ENCODE data around the gene INAFM2.

The INAFM2 gene

DNA sequence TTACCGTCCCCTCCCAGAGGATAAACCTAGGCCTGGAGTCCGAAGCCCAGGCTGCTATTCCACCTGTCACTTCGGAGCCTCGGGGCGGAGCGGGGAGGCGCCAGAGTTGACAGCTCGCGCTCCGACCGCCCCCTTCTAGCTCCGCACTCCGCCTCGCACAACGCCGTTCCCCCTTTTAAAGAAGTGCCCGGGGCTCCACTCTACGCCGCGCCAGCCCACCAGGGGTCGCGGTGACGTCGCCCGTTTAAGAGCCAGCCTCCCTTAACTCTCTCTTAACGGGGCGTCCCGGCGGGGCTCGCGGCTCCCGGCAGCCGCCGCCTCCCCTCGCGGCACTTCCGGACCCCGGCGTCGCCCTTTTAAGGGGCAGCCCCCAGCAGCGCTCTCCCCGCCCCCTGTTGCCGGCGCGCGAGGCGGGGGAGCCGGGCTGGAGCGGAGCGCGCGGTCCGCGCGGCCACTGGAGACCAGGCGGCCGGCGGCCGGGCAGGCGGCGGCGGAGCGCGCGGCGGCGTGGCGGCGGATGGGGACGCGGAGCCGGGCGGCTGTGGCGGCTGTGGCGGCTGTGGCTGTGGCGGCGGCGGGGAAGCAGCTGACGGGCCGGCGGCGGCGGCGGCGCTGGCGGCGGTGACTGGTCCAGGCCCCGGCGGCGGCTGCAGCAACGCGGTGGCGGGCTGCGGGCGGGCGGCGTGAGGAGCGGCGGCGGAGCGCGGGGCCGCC lies at the start of gene INAFM2:
TSS of gene INAFM2 (plus strand) at position 454 of the 714 bp plus-strand sequence. CDS start 364 bp downstream, outside the sequence.
- DNase-seq (ENCODE audit: low read depth in 2 of 3, low spot score in 2 of 3) = peak; percentile 63 to 83 (median 70)

DNA sequence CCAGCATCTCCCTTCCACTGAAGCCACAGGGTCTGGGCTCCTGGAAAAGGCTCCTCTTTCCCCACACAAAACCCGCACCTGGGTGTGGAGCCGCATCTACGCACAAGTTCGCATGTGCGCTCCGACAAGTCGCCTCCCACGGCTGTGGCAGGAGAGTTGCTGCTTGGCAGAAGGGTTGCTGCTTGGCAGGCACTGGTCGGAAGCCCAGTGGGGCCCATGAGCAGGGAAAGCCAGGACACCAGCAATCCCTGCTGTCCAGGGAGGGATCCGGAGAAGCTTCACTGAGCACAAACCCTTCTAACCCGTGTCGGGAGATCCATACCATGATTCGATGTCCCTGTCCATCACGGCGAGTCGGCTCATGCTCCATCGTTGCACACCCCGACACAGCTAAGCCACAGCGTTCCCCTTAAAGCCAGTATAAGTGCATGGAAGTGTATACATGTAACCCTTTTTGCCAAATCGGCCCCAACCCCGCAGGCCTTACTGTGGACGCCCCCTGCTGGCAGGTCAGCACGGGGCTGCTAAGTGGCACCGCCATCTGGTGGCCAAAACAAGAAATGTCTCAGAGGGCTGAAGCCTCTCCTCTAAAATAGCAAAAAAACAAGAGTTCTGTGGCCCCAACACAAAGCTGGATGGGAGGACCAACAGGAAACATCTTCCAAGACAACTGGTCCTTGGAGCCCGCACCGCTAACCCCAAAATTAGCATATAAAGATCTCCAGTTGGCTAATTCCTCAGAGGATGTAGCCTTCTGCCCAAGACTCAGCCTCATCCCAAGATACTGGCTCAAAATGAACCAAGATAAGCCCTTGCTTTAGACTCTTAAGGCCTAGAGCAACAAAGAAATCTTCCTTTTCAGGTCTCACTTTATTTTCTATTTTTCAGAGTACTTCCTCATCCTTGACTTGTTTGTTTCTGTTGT lies 48.9 kb upstream of the INAFM2 start:
- peak; percentile 68 to 90 (median 89) for DNase-seq (ENCODE audit: low read depth in 2 of 3, low spot score in 2 of 3)

DNA sequence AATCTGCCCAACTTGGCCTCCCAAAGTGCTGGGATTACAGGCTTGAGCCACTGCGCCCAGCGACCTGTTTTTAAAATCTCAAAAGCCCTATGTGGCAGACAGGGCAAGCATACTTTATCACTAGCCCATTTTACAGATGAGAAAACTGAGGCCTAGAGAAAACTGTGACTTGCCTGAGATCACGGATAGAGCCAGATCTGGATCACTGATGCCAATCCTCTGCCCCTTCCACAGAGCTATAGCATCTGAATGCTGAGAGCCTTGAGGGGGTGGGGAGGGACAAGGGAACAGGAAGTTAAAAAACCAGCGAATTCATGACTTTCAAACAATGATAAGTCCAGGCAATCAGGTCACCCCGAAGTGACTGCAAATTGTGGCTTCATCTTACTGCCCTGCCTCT lies 48.0 kb upstream of the INAFM2 start:
- no peak for DNase-seq (ENCODE audit: low read depth in 2 of 3, low spot score in 2 of 3)

DNA sequence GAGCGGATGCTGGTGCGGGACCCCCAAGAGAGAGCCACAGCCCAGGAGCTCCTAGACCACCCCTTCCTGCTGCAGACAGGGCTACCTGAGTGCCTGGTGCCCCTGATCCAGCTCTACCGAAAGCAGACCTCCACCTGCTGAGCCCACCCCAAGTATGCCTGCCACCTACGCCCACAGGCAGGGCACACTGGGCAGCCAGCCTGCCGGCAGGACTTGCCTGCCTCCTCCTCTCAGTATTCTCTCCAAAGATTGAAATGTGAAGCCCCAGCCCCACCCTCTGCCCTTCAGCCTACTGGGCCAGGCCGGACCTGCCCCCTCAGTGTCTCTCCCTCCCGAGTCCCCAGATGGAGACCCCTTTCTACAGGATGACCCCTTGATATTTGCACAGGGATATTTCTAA lies 47.5 kb upstream of the INAFM2 start:
- no peak for DNase-seq (ENCODE audit: low read depth in 2 of 3, low spot score in 2 of 3)

DNA sequence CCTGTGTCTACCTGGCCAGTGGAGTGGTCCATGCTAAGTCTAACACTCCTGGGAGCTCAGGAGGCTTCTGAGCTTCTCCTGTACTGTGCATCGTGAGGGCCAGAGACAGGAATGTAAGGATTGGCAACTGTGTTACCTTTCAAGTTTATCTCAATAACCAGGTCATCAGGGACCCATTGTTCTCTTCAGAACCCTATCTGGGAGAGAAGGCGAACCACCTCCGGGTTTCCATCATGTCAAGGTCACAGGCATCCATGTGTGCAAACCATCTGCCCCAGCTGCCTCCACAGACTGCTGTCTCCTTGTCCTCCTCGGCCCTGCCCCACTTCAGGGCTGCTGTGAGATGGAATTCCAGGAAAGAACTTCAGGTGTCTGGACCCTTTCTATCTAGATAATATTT lies 46.6 kb upstream of the INAFM2 start:
- no peak for DNase-seq (ENCODE audit: low read depth in 2 of 3, low spot score in 2 of 3)

GRCh38 chr15:40277471-40277870 lies 46.0 kb upstream of the INAFM2 start:
- DNase-seq (ENCODE audit: low read depth in 2 of 3, low spot score in 2 of 3) = no peak

- no peak for DNase-seq (ENCODE audit: low read depth in 2 of 3, low spot score in 2 of 3)
Measured at GRCh38 chr15:40278026-40278425, 45.5 kb upstream of the INAFM2 start.

DNA sequence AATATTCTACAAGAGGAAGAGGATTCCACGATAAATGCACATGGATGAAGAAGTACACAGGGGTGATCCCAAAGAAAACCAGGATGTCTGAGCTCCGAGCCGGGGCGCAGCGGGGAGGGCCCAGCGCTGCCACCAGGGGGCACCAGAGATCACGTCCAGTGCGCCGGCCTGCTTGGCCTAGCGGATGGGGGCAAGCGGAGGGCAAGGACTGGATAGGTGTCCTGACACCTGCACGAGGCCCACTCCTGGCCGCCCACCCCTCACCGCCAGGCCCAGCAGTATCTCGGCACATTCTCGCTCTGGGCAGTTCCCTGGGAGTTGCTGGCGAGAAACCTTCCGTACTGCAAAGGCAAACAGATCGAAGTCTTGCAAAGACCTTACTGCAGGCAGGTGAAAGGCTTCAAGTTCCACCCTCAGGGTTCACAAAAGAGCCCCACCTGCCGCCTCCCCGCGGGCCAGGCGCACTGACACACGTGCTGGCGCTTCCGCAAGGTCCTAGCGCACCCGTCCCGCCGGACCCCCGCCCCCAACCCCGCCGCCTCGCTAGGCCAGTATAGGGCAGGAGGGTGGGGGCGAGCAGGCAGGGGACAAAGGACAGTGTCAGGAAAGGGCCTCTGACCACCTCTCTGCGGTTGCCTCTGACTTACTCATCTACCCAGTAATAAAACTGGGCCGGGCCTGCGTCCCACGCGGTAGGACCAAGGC lies 43.9 kb upstream of the INAFM2 start:
- DNase-seq (ENCODE audit: low read depth in 2 of 3, low spot score in 2 of 3) = peak; percentile 43 to 72 (median 69)

- DNase-seq (ENCODE audit: low read depth in 2 of 3, low spot score in 2 of 3) = no peak
Measured at GRCh38 chr15:40280260-40281056, 43.0 kb upstream of the INAFM2 start.

GRCh38 chr15:40281057-40281800 lies 42.3 kb upstream of the INAFM2 start:
- no peak for DNase-seq (ENCODE audit: low read depth in 2 of 3, low spot score in 2 of 3)

GRCh38 chr15:40281801-40282146 lies 41.7 kb upstream of the INAFM2 start:
- no peak for DNase-seq (ENCODE audit: low read depth in 2 of 3, low spot score in 2 of 3)

DNA sequence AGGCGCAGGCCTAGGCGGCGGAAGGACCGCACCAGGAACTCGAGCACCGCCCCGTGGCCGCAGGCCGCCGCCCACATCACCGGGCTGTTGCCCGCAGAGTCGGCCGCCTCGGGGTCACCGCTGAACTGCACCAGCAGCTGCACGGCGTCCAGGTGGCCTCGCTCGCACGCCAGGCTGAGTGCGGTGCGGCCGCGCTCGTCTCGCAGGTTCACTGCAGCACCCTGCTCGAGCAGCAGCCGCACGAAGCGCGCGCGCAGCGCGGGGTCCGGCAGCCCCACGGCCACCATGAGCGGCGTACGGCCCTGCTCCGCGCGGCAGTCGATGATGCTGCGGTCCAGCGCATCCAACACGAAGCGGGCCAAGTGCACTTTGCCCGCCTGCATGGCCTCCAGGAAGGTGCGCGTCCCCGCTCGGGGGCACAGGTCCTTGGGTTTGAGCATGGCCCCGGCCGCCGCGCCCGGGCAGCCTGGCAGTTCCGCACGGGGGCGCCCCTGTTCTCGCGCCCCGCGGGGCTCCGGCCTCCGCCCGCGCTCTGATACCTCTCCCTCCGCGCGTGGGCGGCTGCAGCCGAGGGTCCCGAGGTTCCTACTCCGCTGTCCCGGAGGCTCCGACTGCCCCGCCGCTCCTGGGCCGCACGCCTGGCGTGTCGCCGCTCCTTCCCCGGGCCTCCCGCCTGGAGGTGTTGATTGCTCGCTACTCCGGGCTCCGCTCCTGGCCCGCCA lies 41.2 kb upstream of the INAFM2 start:
- DNase-seq (ENCODE audit: low read depth in 2 of 3, low spot score in 2 of 3) = peak in 1 of 3 experiments; percentile 39

- DNase-seq (ENCODE audit: low read depth in 2 of 3, low spot score in 2 of 3) = peak in 1 of 3 experiments; percentile 25
Measured at GRCh38 chr15:40282869-40283614, 40.5 kb upstream of the INAFM2 start, which contains the start of gene ANKRD63. TSS of gene ANKRD63 (minus strand) at chr15:40283064. CDS start at chr15:40282586, 478 bp downstream.

DNA sequence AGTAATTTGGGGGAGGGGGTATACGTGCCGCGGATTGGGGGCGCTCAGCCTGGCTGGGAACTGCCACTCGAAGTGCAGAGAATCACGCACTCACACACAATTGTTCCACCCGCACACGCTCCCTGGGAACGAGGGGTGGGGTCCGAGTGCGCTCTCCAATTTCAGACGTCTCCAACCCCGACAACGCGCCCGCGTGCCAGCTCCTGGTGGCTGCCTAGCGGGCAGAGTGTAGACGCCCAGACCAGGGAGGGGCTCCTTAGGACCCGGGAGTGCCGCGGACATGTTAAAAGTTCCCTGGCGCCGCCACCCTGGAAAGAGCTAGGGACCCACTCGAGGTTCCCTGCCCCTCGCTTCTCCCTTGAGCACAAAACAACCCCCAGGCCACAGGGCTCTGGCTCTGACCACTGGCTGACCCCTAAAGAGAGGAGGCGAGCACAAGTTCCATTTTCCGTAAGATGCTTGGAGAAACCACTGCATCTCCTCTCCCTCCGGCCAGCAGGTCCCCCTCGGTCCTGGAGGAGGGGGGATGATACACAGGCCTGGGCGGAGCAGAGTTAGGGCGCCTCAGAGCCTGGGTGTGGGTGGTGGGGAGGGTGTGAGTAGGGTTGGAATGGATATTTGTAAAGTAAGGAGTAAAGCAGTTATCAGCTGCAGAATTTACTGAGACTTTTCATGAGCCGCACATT lies 39.7 kb upstream of the INAFM2 start:
- DNase-seq (ENCODE audit: low read depth in 2 of 3, low spot score in 2 of 3) = no peak

GRCh38 chr15:40285151-40285550 lies 38.3 kb upstream of the INAFM2 start:
- DNase-seq (ENCODE audit: low read depth in 2 of 3, low spot score in 2 of 3) = no peak

DNA sequence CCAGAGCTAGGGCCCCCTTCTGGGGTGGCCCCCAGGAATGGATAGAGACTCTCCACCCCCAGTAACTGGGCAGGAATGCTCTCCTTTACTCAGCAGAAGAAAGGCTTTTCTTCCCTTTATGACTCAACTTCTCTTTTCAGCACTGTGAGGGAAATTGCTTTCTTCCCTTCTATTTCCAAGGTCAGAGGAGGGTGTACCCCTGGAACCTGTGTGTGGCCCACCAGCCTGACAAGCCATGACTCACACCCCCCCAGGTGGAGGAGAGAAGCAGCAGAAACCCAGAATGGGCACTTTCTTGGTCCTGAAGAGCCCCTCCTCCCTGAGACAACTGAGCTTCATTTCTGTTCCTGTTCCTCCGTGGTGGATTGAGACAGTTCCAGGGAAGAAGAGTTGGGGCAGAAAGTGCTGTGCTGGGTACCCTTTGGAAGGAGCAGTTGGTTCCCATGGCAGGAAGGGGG lies 37.9 kb upstream of the INAFM2 start:
- DNase-seq (ENCODE audit: low read depth in 2 of 3, low spot score in 2 of 3) = no peak

- no peak for DNase-seq (ENCODE audit: low read depth in 2 of 3, low spot score in 2 of 3)
Measured at GRCh38 chr15:40286061-40286532, 37.4 kb upstream of the INAFM2 start.

DNA sequence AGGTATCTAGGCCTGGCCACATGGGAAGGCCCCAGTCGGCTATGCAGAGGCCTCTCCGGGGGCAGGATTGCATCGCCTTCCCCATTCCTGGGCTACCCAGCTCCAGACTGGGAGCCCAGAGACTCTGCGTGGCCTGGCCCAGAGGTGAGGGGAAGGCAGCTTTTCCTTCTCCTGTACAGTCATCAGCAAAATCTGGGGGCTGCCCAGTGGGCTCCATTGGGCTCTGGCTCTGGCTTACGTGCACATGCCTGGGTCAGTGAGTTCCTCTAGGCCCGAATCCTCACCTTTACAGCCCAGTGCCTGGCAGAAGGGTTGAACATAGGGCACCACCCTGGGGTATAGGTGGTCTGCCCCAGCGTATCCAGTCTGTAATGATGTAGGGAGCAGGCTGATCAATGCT lies 36.7 kb upstream of the INAFM2 start:
- no peak for DNase-seq (ENCODE audit: low read depth in 2 of 3, low spot score in 2 of 3)

Data from activated CD8-positive, alpha-beta memory T cell treated with anti-CD3 and anti-CD28 coated beads for 48 hours (primary cell).